ENCODE data around the gene FHOD3. TPM values are rescaled to one million over a fixed set of nuclear protein-coding genes. Genes with fewer than 3 reads are reported as not detected.

Gene FHOD3
- total and polyA plus RNA-seq, 2 of the 4 experiments (the other 2 are of a cell fraction) = 14.6 to 16.0 TPM

GRCh38 chr18:36650906-36651305 lies 353.4 kb downstream of the FHOD3 start:
- CTCF ChIA-PET = interaction anchor here (0.6 kb wide), 1 partner anchor 335 kb away, joined by 3 read pairs; no protein-coding TSS in a partner anchor
- Histone ChIP-seq H3K23ac (ENCODE audit: low read depth, low read length) (no peak overlapping the region), H2BK20ac (ENCODE audit: low read depth, low read length) (no peak overlapping the region), H3K36me3 (ENCODE audit: control insufficient read depth, insufficient read depth, low read length) (no peaks in the 10 kb centered on the region), H3K9me3 (ENCODE audit: control insufficient read depth, insufficient read depth, low read length) (no peaks in the 10 kb centered on the region), H2BK120ac (ENCODE audit: low read depth, low read length) (no peak overlapping the region), H3K9ac (ENCODE audit: low read depth, low read length) (no peak overlapping the region), H2AFZ (replicated peaks; ENCODE audit: low read length, poor library complexity) (no peak overlapping the region), H3K27ac (ENCODE audit: insufficient read depth, low read length) (no peak overlapping the region), H3K79me1 (ENCODE audit: low read depth in 1 of 2, low read length in 2 of 2) (no peaks in the 10 kb centered on the region), H2AK5ac (ENCODE audit: low read depth, low read length) (no peak overlapping the region), H4K5ac (ENCODE audit: low read depth, low read length) (no peak overlapping the region), H3K4ac (ENCODE audit: low read depth, low read length) (no peak overlapping the region), H3K56ac (ENCODE audit: extremely low read depth, insufficient read depth, low read length) (no peak overlapping the region), H3K4me3 (ENCODE audit: insufficient read depth, low read depth, low read length) (no peak overlapping the region), H3K18ac (ENCODE audit: low read depth, low read length) (no peak overlapping the region), H2BK5ac (ENCODE audit: low read depth, low read length, poor library complexity, severe bottlenecking) (no peak overlapping the region), H2BK15ac (ENCODE audit: low read depth, low read length) (no peak overlapping the region), H3K4me2 (ENCODE audit: low read depth, low read length) (no peak overlapping the region), H3K9me1 (ENCODE audit: insufficient read depth, low read length) (no peaks in the 10 kb centered on the region), H4K91ac (ENCODE audit: insufficient read depth, low read depth, low read length) (no peak overlapping the region), H3K14ac (replicated peaks; ENCODE audit: low read depth, low read length) (no peak overlapping the region), H4K20me1 (ENCODE audit: insufficient read depth, low read length) (no peaks in the 10 kb centered on the region), H3K27me3 (ENCODE audit: control insufficient read depth, insufficient read depth, low read length) (no peaks in the 10 kb centered on the region), H2AK9ac (replicated peaks; ENCODE audit: low read depth, low read length, poor library complexity) (no peak overlapping the region), H3K4me1 (ENCODE audit: control insufficient read depth, insufficient read depth, low read length) (no peaks in the 10 kb centered on the region), H4K8ac (ENCODE audit: low read depth in 2 of 2, low read length in 2 of 2) (no peak overlapping the region)
- no peak for DNase-seq
- no peak for ATAC-seq (ENCODE audit: low read depth)
- TF ChIP-seq POLR2A (IDR thresholded peaks at IDR 0.05; ENCODE audit: low read depth, low read length) = no peak
- TF ChIP-seq ELK1 (IDR thresholded peaks at IDR 0.05; ENCODE audit: borderline replicate concordance, low read depth, low read length) = no peak
- no peak for TF ChIP-seq USF2 (IDR thresholded peaks at IDR 0.05; ENCODE audit: low read depth, low read length)
- TF ChIP-seq MXI1 (IDR thresholded peaks at IDR 0.05; ENCODE audit: borderline replicate concordance, low read depth, low read length) = no peak
- no peak for TF ChIP-seq RCOR1 (IDR thresholded peaks at IDR 0.05; ENCODE audit: insufficient replicate concordance, low read length)
- TF ChIP-seq CHD1 (IDR thresholded peaks at IDR 0.05; ENCODE audit: low read depth, low read length) = no peak
- TF ChIP-seq RFX5 (IDR thresholded peaks at IDR 0.05; ENCODE audit: low read depth, low read length) = no peak
- TF ChIP-seq RAD21 (IDR thresholded peaks at IDR 0.05; ENCODE audit: low read length) = no peak
- TF ChIP-seq MAZ (IDR thresholded peaks at IDR 0.05; ENCODE audit: borderline replicate concordance, low read depth, low read length) = no peak
- TF ChIP-seq CTCF (conservative IDR thresholded peaks at IDR 0.05; ENCODE audit: low read depth, low read length) = no peak
- no peak for TF ChIP-seq BHLHE40 (IDR thresholded peaks at IDR 0.05; ENCODE audit: low read depth, low read length)
- no peak for TF ChIP-seq NFE2L2 (IDR thresholded peaks at IDR 0.05; ENCODE audit: low read depth, low read length)
- dilution Hi-C loops (cut with HindIII; ENCODE audit: low sequenced_read_pairs, unreplicated experiment) = no loop called here
- in situ Hi-C loops (cut with MboI; ENCODE audit: low sequenced_read_pairs) = no loop called here
- POLR2A ChIA-PET (ENCODE audit: unreplicated experiment) = no interaction called here
- BruUV-seq (replicated peaks) = no TSS peak
- intact Hi-C loops (cut with micrococcal nuclease) = no loop called here
- 30% methylated on average over 2 of the region's 6 CpGs; no CpG with 5 or more reads in 1 of the 2 experiments for WGBS, 2 experiments (ENCODE audit: extremely low coverage in 2 of 2, insufficient read length in 1 of 2)

All from IMR-90 (cell line).